Endothelial cell of umbilical vein (primary cell): ENCODE data around the gene MCC. TPM values are rescaled to one million over a fixed set of nuclear protein-coding genes. Genes with fewer than 3 reads are reported as not detected.

Source experiments
- BruUV-seq: library from RNA; stranded (reverse); fragments of 400-500 nt; replicated peaks from 2 replicates; lab custom pipeline; 2021; lab: Mats Ljungman, UMichigan
- CTCF ChIA-PET: fragments of 300-600, 350-600 bp; sonication (Branson Sonifier 250); formaldehyde crosslinking; loops from one replicate; lab custom pipeline; 2021; ENCODE audit warnings: antibody characterized with exemption, inconsistent platforms; lab: Charles Lee
- POLR2A ChIA-PET: fragments of 300-600, 350-600 bp; sonication (Branson Sonifier 250); formaldehyde crosslinking; loops from one replicate; lab custom pipeline; 2021; ENCODE audit warnings: antibody characterized with exemption, inconsistent platforms; lab: Charles Lee
- DNase-seq: peaks from one replicate; pipeline ENCODE4 v3.0.0-alpha.2; 2011; ENCODE audit warnings: low read depth, low spot score
- FAIRE-seq: peaks from 2 replicates; lab custom pipeline; 2011; peaks lifted over from hg19 to GRCh38; lab: Jason Lieb, UNC
- H2AFZ ChIP-seq: 2 replicates; pipeline ENCODE4 v1.6.0; 2012; ENCODE audit warnings: low read depth, low read length, control low read depth, inconsistent platforms
- H3K27ac ChIP-seq: 2 replicates; pipeline ENCODE4 v1.5.1; 2011; ENCODE audit warnings: low read depth, mild to moderate bottlenecking, control low read depth, low read length, moderate library complexity; ENCODE audit not compliant: insufficient read depth
- H3K27me3 ChIP-seq, 2 experiments: 2 replicates each; pipeline versions ENCODE4 v1.6.0 to v1.6.1; 2011; ENCODE audit warnings: low read length in 2 of 2, mixed read lengths in 1 of 2; ENCODE audit not compliant: control insufficient read depth in 2 of 2, insufficient read depth in 2 of 2
- H3K36me3 ChIP-seq, 2 experiments: 2 replicates in 1 of 2; 3 replicates in 1 of 2; pipeline ENCODE4 v1.5.1; 2011; ENCODE audit warnings: low read length in 2 of 2, mild to moderate bottlenecking in 1 of 2, moderate library complexity in 1 of 2; ENCODE audit not compliant: control insufficient read depth in 2 of 2, insufficient read depth in 2 of 2; ENCODE audit errors: extremely low read depth in 1 of 2
- H3K4me1 ChIP-seq: 3 replicates; pipeline ENCODE4 v1.5.1; 2011; ENCODE audit warnings: mild to moderate bottlenecking, low read length; ENCODE audit not compliant: control insufficient read depth, insufficient read depth; ENCODE audit errors: extremely low read depth
- H3K4me2 ChIP-seq: 2 replicates; pipeline ENCODE4 v1.6.1; 2011; ENCODE audit warnings: low read length, control low read depth, mixed read lengths; ENCODE audit not compliant: insufficient read depth
- H3K4me3 ChIP-seq, 3 experiments: fragments of 200-600 bp in 1 of 3; sonication (generic), shearing (Covaris generic) in 1 of 3; replicated peaks in 1 of 3; 2 replicates each; pipeline ENCODE4 v1.5.1; 2011 to 2016; ENCODE audit warnings: control low read depth in 3 of 3, low read length in 3 of 3, mild to moderate bottlenecking in 2 of 3, inconsistent platforms in 1 of 3, low read depth in 1 of 3, moderate library complexity in 1 of 3; ENCODE audit not compliant: insufficient read depth in 1 of 3
- H3K79me2 ChIP-seq: 2 replicates; pipeline ENCODE4 v1.6.0; 2012; ENCODE audit warnings: low read length, inconsistent platforms; ENCODE audit not compliant: control insufficient read depth, insufficient read depth
- H3K9ac ChIP-seq: replicated peaks from 2 replicates; pipeline ENCODE3; 2011; ENCODE audit warnings: low read length, control low read depth; ENCODE audit not compliant: insufficient read depth; ENCODE audit errors: extremely low read depth
- H3K9me1 ChIP-seq: replicated peaks from 3 replicates; pipeline ENCODE4 v1.6.0; 2011; ENCODE audit warnings: mild to moderate bottlenecking, low read length; ENCODE audit not compliant: control insufficient read depth, insufficient read depth; ENCODE audit errors: extremely low read depth
- H3K9me3 ChIP-seq: replicated peaks from 2 replicates; pipeline ENCODE4 v1.5.1; 2012; ENCODE audit warnings: low read length, inconsistent platforms; ENCODE audit not compliant: control insufficient read depth, insufficient read depth
- H4K20me1 ChIP-seq: replicated peaks from 2 replicates; pipeline ENCODE3; 2011; ENCODE audit warnings: mild to moderate bottlenecking, low read length; ENCODE audit not compliant: control insufficient read depth, insufficient read depth; ENCODE audit errors: extremely low read depth
- CTCF ChIP-seq, 2 donors: IDR thresholded peaks; 1 replicate in 1 of 2; 2 replicates in 1 of 2; pipeline ENCODE4 v1.5.1; 2011; ENCODE audit warnings: low read length in 2 of 2, mild to moderate bottlenecking in 2 of 2, moderate library complexity in 2 of 2, control low read depth in 1 of 2, inconsistent platforms in 1 of 2, low read depth in 1 of 2; ENCODE audit not compliant: insufficient read depth in 1 of 2; ENCODE audit errors: extremely low read depth in 1 of 2
- EZH2 ChIP-seq: IDR thresholded peaks from 2 replicates; pipeline ENCODE4 v1.6.1; 2012; ENCODE audit warnings: borderline replicate concordance, low read depth, mild to moderate bottlenecking, moderate library complexity, low read length, inconsistent platforms; ENCODE audit not compliant: severe bottlenecking
- FOS ChIP-seq: IDR thresholded peaks from 2 replicates; pipeline ENCODE4 v1.6.1; 2011; ENCODE audit warnings: mild to moderate bottlenecking, low read length, moderate library complexity, borderline replicate concordance; ENCODE audit not compliant: insufficient read depth
- GATA2 ChIP-seq: IDR thresholded peaks from 2 replicates; pipeline ENCODE4 v1.7.0; 2011; ENCODE audit warnings: low read depth, mild to moderate bottlenecking, moderate library complexity, mixed read lengths, low read length; ENCODE audit not compliant: insufficient read length, insufficient read depth
- JUN ChIP-seq: IDR thresholded peaks from 2 replicates; pipeline ENCODE4 v1.6.1; 2011; ENCODE audit warnings: borderline replicate concordance, low read depth; ENCODE audit not compliant: insufficient read length, insufficient read depth
- MAX ChIP-seq: IDR thresholded peaks from 2 replicates; pipeline ENCODE4 v1.6.1; 2011; ENCODE audit not compliant: insufficient read depth, insufficient read length
- MYC ChIP-seq: IDR thresholded peaks from one replicate; pipeline ENCODE4 v1.6.1; 2011; ENCODE audit warnings: mild to moderate bottlenecking, low read depth, low read length
- POLR2A ChIP-seq: IDR thresholded peaks from 2 replicates; pipeline ENCODE4 v1.6.1; 2012; ENCODE audit warnings: low read depth, mild to moderate bottlenecking, control low read depth, low read length
- POLR2AphosphoS5 ChIP-seq: IDR thresholded peaks from 2 replicates; pipeline ENCODE4 v1.6.1; 2012; ENCODE audit warnings: low read depth, mild to moderate bottlenecking, control low read depth, low read length, moderate library complexity; ENCODE audit not compliant: insufficient read depth
- dilution Hi-C: fragments of 300-500 bp; cut with MboI; formaldehyde crosslinking; loops from one replicate; pipeline ENCODE4 v1.15.0; 2019; ENCODE audit warnings: low sequenced_read_pairs; ENCODE audit not compliant: extremely low pct_ligation_motif_present
- intact Hi-C: fragments of 100-400 bp; cut with micrococcal nuclease; formaldehyde crosslinking; loops from one replicate; pipeline ENCODE4 v1.10.0; 2022
- polyA plus RNA-seq, 4 experiments: library from polyadenylated mRNA; depleted of rRNA in 3 of 4; stranded (reverse) in 3 of 4; unstranded in 1 of 4; fragments of >200 nt; gene quantifications; 2 replicates each; pipeline versions ENCODE4 v1.2.1 to v1.2.3, GENCODE V29; 2011 to 2012; ENCODE audit warnings: missing spikeins in 1 of 4
- total RNA-seq: library from RNA; stranded (reverse); gene quantifications from 2 replicates; pipeline ENCODE4 v1.2.3, GENCODE V29; 2021

MCC gene
- total and polyA plus RNA-seq, 2 donors (not counting 3 experiments of a cell fraction or from before 2014, with no cell fraction given): 6.9 to 27.5 TPM

- Histone ChIP-seq H3K4me1 (peaks cover 6% of the 10 kb centered on the region), H3K4me2 (no peak overlapping the region), H3K27ac (no peak overlapping the region), H2AFZ (no peak overlapping the region), H3K9me3 (no peaks in the 10 kb centered on the region), H3K27me3 (no peaks in the 10 kb centered on the region), H3K4me3 (no peak overlapping the region), H3K9ac (no peak overlapping the region), H3K9me1 (no peaks in the 10 kb centered on the region), H3K79me2 (no peaks in the 10 kb centered on the region), H3K36me3 (peaks cover 10 to 18% of the 10 kb centered on the region in 2 experiments), H4K20me1 (no peaks in the 10 kb centered on the region)
- POLR2A ChIA-PET: no interaction called here
- intact Hi-C loops: no loop called here
- no peak for DNase-seq
- dilution Hi-C loops: no loop called here
- BruUV-seq: no TSS peak
- TF ChIP-seq FOS (no peak), MYC (no peak), POLR2AphosphoS5 (no peak), POLR2A (no peak), JUN (no peak), GATA2 (no peak), EZH2 (no peak), CTCF (IDR thresholded peaks at IDR 0.05; ENCODE audit: extremely low read depth in 1 of 2, insufficient read depth in 1 of 2, low read depth in 1 of 2, low read length in 2 of 2) (no peak), MAX (no peak)
- FAIRE-seq: no peak
- CTCF ChIA-PET: no interaction called here
These were observed 422.6 kb downstream of the MCC start for GRCh38 chr5:113065626-113066025.
